Osteoblast (primary cell): ENCODE results near the gene KIAA1671. TPM values are rescaled to one million over a fixed set of nuclear protein-coding genes. Genes with fewer than 3 reads are reported as not detected.
A peak's percentile ranks its signal among the peaks of the same experiment; 100 is the strongest.

Experiments
- DNase-seq: peaks from one replicate; pipeline ENCODE4 v3.0.0; 2011; ENCODE audit warnings: low spot score, mixed read lengths; ENCODE audit not compliant: insufficient read length; ENCODE audit errors: missing footprints
- H2AFZ ChIP-seq: 2 replicates; pipeline ENCODE4 v1.6.0; 2011; ENCODE audit warnings: mild to moderate bottlenecking, low read length
- H3K27ac ChIP-seq: 2 replicates; pipeline ENCODE4 v1.5.1; 2011; ENCODE audit warnings: mild to moderate bottlenecking, low read depth, low read length, moderate library complexity
- H3K27me3 ChIP-seq: 2 replicates; pipeline ENCODE4 v1.6.0; 2012; ENCODE audit warnings: mild to moderate bottlenecking, control low read depth, inconsistent platforms, low read length, moderate library complexity; ENCODE audit not compliant: insufficient read depth
- H3K36me3 ChIP-seq: 2 replicates; pipeline ENCODE4 v1.5.1; 2011; ENCODE audit warnings: mild to moderate bottlenecking, low read length, control low read depth, moderate library complexity; ENCODE audit not compliant: insufficient read depth
- H3K4me1 ChIP-seq: 2 replicates; pipeline ENCODE4 v1.5.1; 2011; ENCODE audit warnings: mild to moderate bottlenecking, low read length, control low read depth, moderate library complexity; ENCODE audit not compliant: insufficient read depth
- H3K4me2 ChIP-seq: 2 replicates; pipeline ENCODE4 v1.6.0; 2011; ENCODE audit warnings: mild to moderate bottlenecking, low read length; ENCODE audit not compliant: insufficient read depth
- H3K4me3 ChIP-seq: fragments of 200-600 bp; sonication (generic); 3 replicates; pipeline ENCODE4 v1.5.1; 2012; ENCODE audit warnings: mild to moderate bottlenecking, low read length, inconsistent platforms; ENCODE audit not compliant: insufficient read depth
- H3K79me2 ChIP-seq: 2 replicates; pipeline ENCODE4 v1.6.0; 2012; ENCODE audit warnings: mild to moderate bottlenecking, low read length, control low read depth, inconsistent platforms; ENCODE audit not compliant: insufficient read depth
- H3K9me3 ChIP-seq: 2 replicates; pipeline ENCODE4 v1.5.1; 2011; ENCODE audit warnings: low read depth, low read length, control low read depth
- H4K20me1 ChIP-seq: 2 replicates; pipeline ENCODE4 v1.6.0; 2012; ENCODE audit warnings: mild to moderate bottlenecking, low read length, control low read depth; ENCODE audit not compliant: insufficient read depth
- total RNA-seq: library from RNA; depleted of rRNA; stranded (reverse); fragments of >200 nt; gene quantifications from 2 replicates; pipeline ENCODE4 v1.2.3, GENCODE V29; 2012
- TF ChIP-seq, protein P1 (sequence below): IDR thresholded peaks from 2 replicates; pipeline ENCODE4 v1.5.1; 2011; ENCODE audit warnings: mild to moderate bottlenecking, low read depth, low read length, moderate library complexity; ENCODE audit errors: extremely low read depth

Gene KIAA1671
- total RNA-seq, 1 donor: 16.6 TPM

GRCh38 chr22:25080855-25081254 is 128.3 kb downstream of the KIAA1671 start:
- no peak for DNase-seq
- TF ChIP-seq, protein P1, sequence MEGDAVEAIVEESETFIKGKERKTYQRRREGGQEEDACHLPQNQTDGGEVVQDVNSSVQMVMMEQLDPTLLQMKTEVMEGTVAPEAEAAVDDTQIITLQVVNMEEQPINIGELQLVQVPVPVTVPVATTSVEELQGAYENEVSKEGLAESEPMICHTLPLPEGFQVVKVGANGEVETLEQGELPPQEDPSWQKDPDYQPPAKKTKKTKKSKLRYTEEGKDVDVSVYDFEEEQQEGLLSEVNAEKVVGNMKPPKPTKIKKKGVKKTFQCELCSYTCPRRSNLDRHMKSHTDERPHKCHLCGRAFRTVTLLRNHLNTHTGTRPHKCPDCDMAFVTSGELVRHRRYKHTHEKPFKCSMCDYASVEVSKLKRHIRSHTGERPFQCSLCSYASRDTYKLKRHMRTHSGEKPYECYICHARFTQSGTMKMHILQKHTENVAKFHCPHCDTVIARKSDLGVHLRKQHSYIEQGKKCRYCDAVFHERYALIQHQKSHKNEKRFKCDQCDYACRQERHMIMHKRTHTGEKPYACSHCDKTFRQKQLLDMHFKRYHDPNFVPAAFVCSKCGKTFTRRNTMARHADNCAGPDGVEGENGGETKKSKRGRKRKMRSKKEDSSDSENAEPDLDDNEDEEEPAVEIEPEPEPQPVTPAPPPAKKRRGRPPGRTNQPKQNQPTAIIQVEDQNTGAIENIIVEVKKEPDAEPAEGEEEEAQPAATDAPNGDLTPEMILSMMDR: no peak
- Histone ChIP-seq H4K20me1 (peaks cover 37% of the 10 kb centered on the region), H3K4me3 (no peak overlapping the region), H3K27ac (no peak overlapping the region), H3K9me3 (no peaks in the 10 kb centered on the region), H3K36me3 (no peaks in the 10 kb centered on the region), H3K4me2 (no peak overlapping the region), H3K4me1 (no peaks in the 10 kb centered on the region), H3K27me3 (no peaks in the 10 kb centered on the region), H3K79me2 (no peaks in the 10 kb centered on the region), H2AFZ (no peak overlapping the region)

DNA sequence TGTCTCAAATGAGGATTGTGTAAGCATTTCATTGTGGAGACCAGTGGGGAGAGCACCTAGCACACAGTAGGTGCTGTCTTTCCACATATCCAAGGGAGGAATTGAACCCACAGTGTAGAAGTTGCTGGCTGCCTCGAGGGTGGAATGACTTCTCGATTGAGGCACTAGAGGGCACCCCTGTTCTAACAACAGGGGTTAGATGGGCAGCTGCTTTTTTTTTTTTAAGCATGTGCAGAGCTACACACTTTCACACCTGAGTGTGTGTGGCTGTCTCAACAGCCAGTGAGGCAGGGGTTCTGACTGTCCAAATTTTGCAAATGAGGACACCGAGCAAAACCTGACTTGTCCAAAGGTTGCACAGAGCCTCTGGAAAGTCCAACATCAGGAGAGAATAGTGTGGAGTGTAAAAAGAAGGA is 128.9 kb downstream of the KIAA1671 start:
- no peaks in the 10 kb centered on the region for H3K9me3 ChIP-seq
- H3K4me1 ChIP-seq: peaks cover under 1% of the 10 kb centered on the region
- no peaks in the 10 kb centered on the region for H3K36me3 ChIP-seq
- no peak overlapping the region for H3K27ac ChIP-seq
- H3K4me2 ChIP-seq: no peak overlapping the region
- peaks cover 37% of the 10 kb centered on the region for H4K20me1 ChIP-seq
- H3K4me3 ChIP-seq: no peak overlapping the region
- DNase-seq: no peak
- no peaks in the 10 kb centered on the region for H3K79me2 ChIP-seq
- no peaks in the 10 kb centered on the region for H3K27me3 ChIP-seq
- TF ChIP-seq, protein P1: peak; percentile 59
- no peak overlapping the region for H2AFZ ChIP-seq

DNA sequence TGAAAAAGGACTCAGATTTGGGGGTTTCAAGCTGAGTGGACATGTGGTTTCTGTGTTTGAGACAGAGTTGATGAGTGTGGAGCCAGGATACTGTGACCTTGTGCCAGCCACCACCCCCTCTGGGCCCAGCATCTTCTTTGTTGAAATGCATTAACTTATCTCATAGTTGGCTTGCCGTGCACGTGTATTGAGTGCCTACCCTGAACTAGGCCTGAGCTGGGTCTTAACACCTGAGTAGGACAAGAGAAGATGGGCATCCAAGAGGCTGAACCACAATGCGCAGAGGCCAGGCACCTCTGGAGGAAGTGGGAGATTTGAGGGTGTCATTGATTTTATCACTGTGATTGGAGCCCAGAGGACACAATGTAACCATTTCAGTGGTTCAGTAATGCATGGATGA is 129.6 kb downstream of the KIAA1671 start:
- Histone ChIP-seq H3K27me3 (no peaks in the 10 kb centered on the region), H3K36me3 (no peaks in the 10 kb centered on the region), H3K4me3 (no peak overlapping the region), H4K20me1 (peaks cover 35% of the 10 kb centered on the region), H3K4me2 (no peak overlapping the region), H3K9me3 (no peaks in the 10 kb centered on the region), H3K79me2 (no peaks in the 10 kb centered on the region), H3K4me1 (peaks cover 2% of the 10 kb centered on the region), H3K27ac (no peak overlapping the region), H2AFZ (no peak overlapping the region)
- no peak for DNase-seq
- TF ChIP-seq, protein P1: no peak

DNA sequence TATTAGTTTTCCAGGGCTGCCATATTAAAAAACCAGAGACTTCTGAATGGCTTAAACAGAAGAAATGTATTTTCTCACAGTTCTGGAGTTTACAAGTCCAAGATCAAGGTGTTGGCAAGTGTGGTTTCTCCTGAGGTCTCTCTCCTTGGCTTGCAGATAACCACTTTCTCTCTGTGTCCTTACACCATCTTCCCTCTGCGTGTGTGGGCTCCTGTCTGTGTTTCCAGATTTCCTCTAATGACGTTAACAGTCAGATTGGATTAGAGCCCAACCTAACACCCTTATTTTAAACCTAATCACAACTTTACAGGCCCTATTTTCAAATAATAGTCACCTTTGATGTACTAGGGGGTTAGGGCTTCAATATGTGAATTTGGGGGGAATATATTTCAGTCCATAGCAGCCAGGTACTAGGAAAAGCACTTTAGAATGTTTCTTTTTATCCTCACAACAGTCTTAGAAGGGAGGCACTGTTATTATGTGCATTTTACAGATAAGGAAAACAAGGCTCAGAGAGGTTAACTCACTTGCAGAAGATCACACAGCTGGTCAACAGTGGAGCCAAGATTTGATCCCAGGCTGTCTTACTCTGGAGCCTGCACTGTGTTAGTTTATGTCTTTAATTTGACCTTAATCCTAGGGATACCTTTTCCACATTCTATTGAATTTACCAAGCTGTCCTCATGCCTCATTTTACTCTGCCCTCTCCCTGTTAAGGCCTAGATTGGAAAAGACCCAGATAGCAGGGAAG is 130.7 kb downstream of the KIAA1671 start:
- Histone ChIP-seq H3K4me1 (peaks cover 2% of the 10 kb centered on the region), H3K9me3 (no peaks in the 10 kb centered on the region), H3K79me2 (no peaks in the 10 kb centered on the region), H4K20me1 (peaks cover 32% of the 10 kb centered on the region), H3K4me2 (no peak overlapping the region), H3K27ac (no peak overlapping the region), H3K27me3 (no peaks in the 10 kb centered on the region), H3K36me3 (no peaks in the 10 kb centered on the region), H2AFZ (no peak overlapping the region), H3K4me3 (no peak overlapping the region)
- DNase-seq: no peak
- TF ChIP-seq, protein P1: no peak
